Natural killer cell (primary cell): ENCODE data around the gene URI1. TPM values are rescaled to one million over a fixed set of nuclear protein-coding genes. Genes with fewer than 3 reads are reported as not detected.

Source experiments
- ATAC-seq, 3 donors: fragments of 150-1000 bp in 2 of 3; fragments of 200-7000 bp in 1 of 3; cut with Tn5 transposase; 1 replicate in 1 of 3; 2 replicates in 2 of 3; pipeline ENCODE4 v1.10.0; 2021; ENCODE audit warnings: mild to moderate bottlenecking in 2 of 3, moderate library complexity in 2 of 3
- DNase-seq, 2 donors: peaks; one replicate each; pipeline versions ENCODE4 v3.0.0 to v3.0.0-alpha.2; 2013 to 2021; ENCODE audit warnings: mixed read lengths in 1 of 2
- H3K27ac ChIP-seq: one replicate; pipeline ENCODE4 v1.5.1; 2013; ENCODE audit warnings: mild to moderate bottlenecking, low read length
- H3K27me3 ChIP-seq: one replicate; pipeline ENCODE4 v1.6.1; 2013; ENCODE audit warnings: low read length; ENCODE audit not compliant: control insufficient read depth, insufficient read depth
- H3K36me3 ChIP-seq: one replicate; pipeline ENCODE4 v1.6.1; 2013; ENCODE audit warnings: low read length; ENCODE audit not compliant: control insufficient read depth, insufficient read depth
- H3K4me1 ChIP-seq: one replicate; pipeline ENCODE4 v1.6.1; 2013; ENCODE audit warnings: low read length; ENCODE audit not compliant: control insufficient read depth, insufficient read depth
- H3K4me3 ChIP-seq: one replicate; pipeline ENCODE4 v1.5.1; 2013; ENCODE audit warnings: low read length
- H3K9me3 ChIP-seq: one replicate; pipeline ENCODE4 v1.6.1; 2013; ENCODE audit warnings: low read length; ENCODE audit not compliant: control insufficient read depth, insufficient read depth
- H3K27ac Mint-ChIP-seq, 2 donors: one replicate each; pipeline ENCODE4 v1.8.0; 2022; ENCODE audit warnings: mild to moderate bottlenecking in 2 of 2, mixed read lengths in 2 of 2, moderate library complexity in 1 of 2
- H3K27me3 Mint-ChIP-seq, 2 donors: one replicate each; pipeline ENCODE4 v1.8.0; 2022; ENCODE audit warnings: low read depth in 2 of 2, mixed read lengths in 2 of 2
- H3K36me3 Mint-ChIP-seq: one replicate; pipeline ENCODE4 v1.8.0; 2022; ENCODE audit warnings: mixed read lengths
- H3K4me1 Mint-ChIP-seq, 2 donors: one replicate each; pipeline ENCODE4 v1.8.0; 2022; ENCODE audit warnings: mixed read lengths in 2 of 2
- H3K4me3 Mint-ChIP-seq: one replicate; pipeline ENCODE4 v1.8.0; 2022; ENCODE audit warnings: mild to moderate bottlenecking, moderate library complexity, mixed read lengths
- H3K9me3 Mint-ChIP-seq, 2 donors: one replicate each; pipeline ENCODE4 v1.8.0; 2022; ENCODE audit warnings: mixed read lengths in 2 of 2
- CTCF ChIP-seq: fragments of 200-600 bp; IDR thresholded peaks from one replicate; pipeline ENCODE4 v1.8.0; 2022; ENCODE audit warnings: antibody characterized with exemption
- WGBS: methylation state at CpG from one replicate; pipeline ENCODE4 v1.1.7; 2013; ENCODE audit warnings: missing lambda C conversion rate; ENCODE audit not compliant: insufficient coverage; 5-methylcytosine and 5-hydroxymethylcytosine counted together
- intact Hi-C: fragments of 100-400 bp; cut with micrococcal nuclease; formaldehyde crosslinking; loops from one replicate; pipeline ENCODE4 v1.14.2; 2022
- total RNA-seq, 4 donors: library from RNA; stranded (reverse); fragments of 120-200 nt in 1 of 4; gene quantifications; one replicate each; pipeline versions ENCODE4 v1.2.3 to v1.2.4, GENCODE V29; 2013 to 2022

The URI1 gene
- total RNA-seq, 3 donors from 2014 or later (not counting 1 experiment from before 2014, with no cell fraction given), result 66.8 to 72.8 (median 68.4) TPM

- DNase-seq, result no peak
- H3K4me3 ChIP-seq, result no peak overlapping the region
- intact Hi-C loops, result no loop called here
- no peaks in the 10 kb centered on the region for H3K36me3 ChIP-seq
- ATAC-seq, result no peak
- Mint-ChIP-seq H3K36me3 (no peaks in the 10 kb centered on the region), H3K4me1 (no peaks in the 10 kb centered on the region), H3K27ac (no peak overlapping the region), H3K4me3 (no peak overlapping the region), H3K27me3 (peaks cover 0 to 15% of the 10 kb centered on the region in 2 donors), H3K9me3 (no peaks in the 10 kb centered on the region)
- H3K27me3 ChIP-seq, result no peaks in the 10 kb centered on the region
- H3K27ac ChIP-seq, result no peak overlapping the region
- no peaks in the 10 kb centered on the region for H3K4me1 ChIP-seq
- WGBS, result 94% methylated on average over 4 of the region's 4 CpGs
- H3K9me3 ChIP-seq, result no peaks in the 10 kb centered on the region
- TF ChIP-seq CTCF, result no peak
These were observed 19.1 kb upstream of the URI1 start for GRCh38 chr19:29922972-29923371.

GRCh38 chr19:29923653-29924052 lies 18.4 kb upstream of the URI1 start:
- H3K4me3 Mint-ChIP-seq, result no peak overlapping the region
- intact Hi-C loops, result no loop called here
- 72% methylated on average over 4 of the region's 4 CpGs for WGBS
- Histone ChIP-seq H3K27ac (no peak overlapping the region), H3K4me3 (no peak overlapping the region), H3K4me1 (no peaks in the 10 kb centered on the region), H3K27me3 (no peaks in the 10 kb centered on the region), H3K9me3 (no peaks in the 10 kb centered on the region), H3K36me3 (no peaks in the 10 kb centered on the region)
- H3K27ac Mint-ChIP-seq, result no peak overlapping the region
- DNase-seq (no peak), ATAC-seq (no peak)
- no peaks in the 10 kb centered on the region for H3K4me1 Mint-ChIP-seq
- peaks cover 0 to 8% of the 10 kb centered on the region in 2 donors for H3K27me3 Mint-ChIP-seq
- no peaks in the 10 kb centered on the region for H3K9me3 Mint-ChIP-seq
- H3K36me3 Mint-ChIP-seq, result no peaks in the 10 kb centered on the region
- TF ChIP-seq CTCF, result no peak

GRCh38 chr19:29926031-29926430 lies 16.0 kb upstream of the URI1 start:
- Histone ChIP-seq H3K4me1 (no peaks in the 10 kb centered on the region), H3K4me3 (no peak overlapping the region), H3K9me3 (no peaks in the 10 kb centered on the region), H3K27ac (no peak overlapping the region), H3K36me3 (no peaks in the 10 kb centered on the region), H3K27me3 (no peaks in the 10 kb centered on the region)
- Mint-ChIP-seq H3K4me1 (no peaks in the 10 kb centered on the region), H3K4me3 (no peak overlapping the region), H3K36me3 (no peaks in the 10 kb centered on the region), H3K27me3 (peaks cover 4 to 11% of the 10 kb centered on the region in 2 donors), H3K27ac (no peak overlapping the region), H3K9me3 (no peaks in the 10 kb centered on the region)
- no peak for DNase-seq
- no peak for TF ChIP-seq CTCF
- intact Hi-C loops, result no loop called here
- WGBS, result 77% methylated on average over 1 of the region's 1 CpG
- ATAC-seq, result no peak

GRCh38 chr19:29926801-29927200 lies 15.2 kb upstream of the URI1 start:
- WGBS, result 85% methylated on average over 5 of the region's 5 CpGs
- no peak overlapping the region for H3K27ac ChIP-seq
- intact Hi-C loops, result no loop called here
- TF ChIP-seq CTCF, result no peak
- no peaks in the 10 kb centered on the region for H3K27me3 ChIP-seq
- DNase-seq (no peak), ATAC-seq (no peak)
- Mint-ChIP-seq H3K27ac (no peak overlapping the region), H3K9me3 (no peaks in the 10 kb centered on the region), H3K27me3 (peaks cover 4 to 16% of the 10 kb centered on the region in 2 donors), H3K36me3 (no peaks in the 10 kb centered on the region), H3K4me1 (no peaks in the 10 kb centered on the region), H3K4me3 (no peak overlapping the region)
- H3K4me3 ChIP-seq, result no peak overlapping the region
- no peaks in the 10 kb centered on the region for H3K9me3 ChIP-seq
- no peaks in the 10 kb centered on the region for H3K36me3 ChIP-seq
- H3K4me1 ChIP-seq, result no peaks in the 10 kb centered on the region
